K562 (cell line): ENCODE measurements around the gene CREG1. TPM values are rescaled to one million over a fixed set of nuclear protein-coding genes. Genes with fewer than 3 reads are reported as not detected.
A peak's percentile ranks its signal among the peaks of the same experiment; 100 is the strongest.

Source experiments
- ARNT ChIP-seq, 2 experiments: fragments of 450-650 bp; IDR thresholded peaks; 2 replicates each; pipeline ENCODE4 v1.6.1; 2016; ENCODE audit warnings: mild to moderate bottlenecking in 1 of 2
- ATF3 ChIP-seq, 2 experiments: fragments of 450-650 bp in 1 of 2; sonication (generic) in 1 of 2; formaldehyde crosslinking in 1 of 2; IDR thresholded peaks in 1 of 2; conservative IDR thresholded peaks in 1 of 2; 2 replicates each; pipeline versions ENCODE4 v1.6.1 to v1.8.1; 2016 to 2023; ENCODE audit warnings: mild to moderate bottlenecking in 2 of 2, moderate library complexity in 2 of 2, inconsistent platforms in 1 of 2, missing genetic modification reagents in 1 of 2
- BACH1 ChIP-seq: fragments of 200-800 bp; sonication (Bioruptor generic); IDR thresholded peaks from 2 replicates; pipeline ENCODE4 v1.6.1; 2016; ENCODE audit warnings: missing genetic modification characterization, missing compliant biosample characterization
- CEBPB ChIP-seq: fragments of 450-650 bp; IDR thresholded peaks from 2 replicates; pipeline ENCODE4 v1.6.1; 2016; ENCODE audit warnings: missing genetic modification characterization, missing compliant biosample characterization
- CREM ChIP-seq: IDR thresholded peaks from 2 replicates; pipeline ENCODE4 v1.6.1; 2014; ENCODE audit warnings: antibody characterized with exemption, low read depth
- CTBP1 ChIP-seq: fragments of 450-650 bp; IDR thresholded peaks from 2 replicates; pipeline ENCODE4 v1.6.1; 2016; ENCODE audit warnings: borderline replicate concordance
- DMBX1 ChIP-seq: fragments of 250-450 bp; sonication (Bioruptor Pico); IDR thresholded peaks from 2 replicates; pipeline ENCODE4 v1.8.0; 2022; ENCODE audit warnings: inconsistent platforms, mild to moderate bottlenecking, moderate library complexity, borderline replicate concordance
- ETV6 ChIP-seq, 3 experiments: fragments of 150-350 bp in 1 of 3; sonication (generic) in 1 of 3; formaldehyde crosslinking in 1 of 3; IDR thresholded peaks; 2 replicates each; pipeline versions ENCODE4 v1.6.1 to v1.8.0; 2014 to 2022; ENCODE audit warnings: borderline replicate concordance in 2 of 3, low read depth in 2 of 3, antibody characterized with exemption in 1 of 3, low read length in 1 of 3, mild to moderate bottlenecking in 1 of 3, missing genetic modification reagents in 1 of 3
- HDAC2 ChIP-seq: fragments of 450-650 bp; IDR thresholded peaks from 2 replicates; pipeline ENCODE4 v1.6.1; 2016; ENCODE audit warnings: mild to moderate bottlenecking
- PKNOX1 ChIP-seq: fragments of 450-650 bp; IDR thresholded peaks from 2 replicates; pipeline ENCODE4 v1.6.1; 2016
- POLR2G ChIP-seq: fragments of 200-400 bp; formaldehyde crosslinking; IDR thresholded peaks from 2 replicates; pipeline ENCODE4 v1.6.1; 2017; ENCODE audit warnings: low read depth, mild to moderate bottlenecking, antibody characterized with exemption, low read length, moderate library complexity
- POU5F1 ChIP-seq: fragments of 150-350 bp; IDR thresholded peaks from 2 replicates; pipeline ENCODE4 v1.6.1; 2014; ENCODE audit warnings: borderline replicate concordance, low read length, low read depth, mild to moderate bottlenecking; ENCODE audit not compliant: partially characterized antibody
- PRPF4 ChIP-seq: fragments of 200-400 bp; formaldehyde crosslinking; IDR thresholded peaks from one replicate; pipeline ENCODE4 v1.6.1; 2017; ENCODE audit warnings: low read length, low read depth, mild to moderate bottlenecking; ENCODE audit not compliant: insufficient read depth, poor library complexity, severe bottlenecking
- RB1 ChIP-seq: fragments of 450-650 bp; IDR thresholded peaks from 2 replicates; pipeline ENCODE4 v1.6.1; 2017; ENCODE audit warnings: low read depth, mild to moderate bottlenecking
- SMAD1 ChIP-seq: fragments of 150-350 bp; IDR thresholded peaks from 2 replicates; pipeline ENCODE4 v1.6.1; 2014; ENCODE audit warnings: low read length, low read depth; ENCODE audit not compliant: partially characterized antibody
- SRSF7 ChIP-seq: fragments of 200-400 bp; formaldehyde crosslinking; optimal IDR thresholded peaks from 2 replicates; pipeline ENCODE3; 2017; ENCODE audit warnings: mild to moderate bottlenecking, low read depth, low read length
- ZBTB17 ChIP-seq: fragments of 450-650 bp; formaldehyde crosslinking; IDR thresholded peaks from 2 replicates; pipeline ENCODE4 v1.4.0; 2020; ENCODE audit warnings: mild to moderate bottlenecking
- ZNF324 ChIP-seq: fragments of 250-450 bp; sonication (Bioruptor Pico); IDR thresholded peaks from 2 replicates; pipeline ENCODE4 v1.4.0; 2020; ENCODE audit warnings: mild to moderate bottlenecking
- ZNF592 ChIP-seq: fragments of 450-650 bp; IDR thresholded peaks from 2 replicates; pipeline ENCODE4 v1.6.1; 2017; ENCODE audit warnings: antibody characterized with exemption, mild to moderate bottlenecking
- polyA plus RNA-seq, 8 experiments: library from polyadenylated mRNA; depleted of rRNA in 4 of 8; stranded (reverse) in 5 of 8; unstranded in 3 of 8; fragments of >200 nt; fragmentation: Nextera tagmentation in 2 of 8; fragmentation: Illumina TruSeq in 1 of 8; extraction: Ambion mirVana in 2 of 8; extraction: Trizol in 1 of 8; gene quantifications; 2 replicates each; pipeline versions ENCODE4 v1.2.1 to v1.2.3, GENCODE V29; 2011 to 2014; ENCODE audit warnings: inconsistent platforms in 1 of 8, missing spikeins in 1 of 8
- total RNA-seq, 7 experiments: library from RNA; depleted of rRNA in 6 of 7; stranded (reverse); fragments of >200 nt in 6 of 7; fragmentation: Illumina TruSeq in 2 of 7; extraction: Trizol in 2 of 7; gene quantifications; 2 replicates each; pipeline versions ENCODE4 v1.2.1 to v1.2.3, GENCODE V29; 2011 to 2021; ENCODE audit warnings: low replicate concordance in 1 of 7
- TF ChIP-seq, protein P1 (sequence below): sonication (generic); formaldehyde crosslinking; IDR thresholded peaks from 2 replicates; pipeline ENCODE4 v1.8.1; 2022; ENCODE audit warnings: missing genetic modification reagents

CREG1 gene
- total and polyA plus RNA-seq, 9 of the 15 experiments (the other 6 are each of a cell fraction or from before 2014, with no cell fraction given), result 45.7 to 272 (median 161) TPM

DNA sequence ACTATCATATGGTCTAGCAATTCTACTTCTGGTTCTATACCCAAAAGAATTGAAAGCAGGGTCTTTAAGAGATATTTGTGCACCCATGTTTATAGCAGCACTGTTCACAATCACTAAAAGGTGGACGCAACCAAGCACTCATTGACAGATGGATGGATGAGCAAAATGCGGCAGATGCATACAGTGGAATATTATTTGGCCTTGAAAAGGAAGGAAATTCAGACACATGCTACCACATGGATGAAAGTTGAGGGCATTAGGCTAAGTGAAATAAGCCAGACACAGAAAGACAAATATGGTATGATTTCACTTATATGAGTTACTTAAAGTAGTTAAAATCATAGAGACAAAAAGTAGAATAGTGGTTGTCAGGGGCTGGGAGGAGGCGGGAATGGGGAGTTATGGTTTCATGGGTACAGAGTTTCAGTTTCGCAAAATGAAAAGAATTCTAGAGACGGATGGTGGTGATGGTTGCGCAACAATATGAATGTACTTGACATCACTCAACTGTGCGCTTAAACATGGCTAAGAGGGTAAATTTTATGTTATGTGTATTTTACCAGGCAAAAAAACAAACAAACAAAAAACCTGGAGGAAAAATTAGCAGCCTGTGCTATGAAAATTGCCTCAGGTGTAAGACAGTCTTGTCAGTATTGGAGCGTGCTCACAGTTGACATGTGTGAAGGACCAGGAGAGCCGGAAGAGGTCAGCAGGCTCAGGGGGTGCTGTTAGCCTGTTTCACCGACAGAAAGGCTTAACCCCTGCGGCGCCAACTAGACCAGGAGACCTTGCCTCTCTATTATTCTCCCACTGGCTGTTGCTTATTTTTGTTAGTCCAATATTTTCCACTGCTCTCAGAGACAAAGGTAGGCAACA is 61.7 kb downstream of the CREG1 start (continued):
- TF ChIP-seq ZNF592, result 0 out of 2 replicates have a peak, but pooled peaks have one; percentile 16
- TF ChIP-seq RB1, result no peak
- no peak for TF ChIP-seq CREM
- no peak for TF ChIP-seq ARNT (IDR thresholded peaks at IDR 0.05)
- TF ChIP-seq PKNOX1, result peak; percentile 15; the same call in 1 of the 2 replicates
- no peak for TF ChIP-seq HDAC2
- TF ChIP-seq DMBX1 (CRISPR knock-in tag), result no peak
- TF ChIP-seq ZNF324 (CRISPR knock-in tag), result no peak
- no peak for TF ChIP-seq ETV6 (IDR thresholded peaks at IDR 0.05; ENCODE audit: borderline replicate concordance in 1 of 2, low read depth in 2 of 2, low read length in 1 of 2)
- no peak for TF ChIP-seq ETV6 (CRISPR knock-in tag; IDR thresholded peaks at IDR 0.05; ENCODE audit: borderline replicate concordance)
- TF ChIP-seq ATF3 (IDR thresholded peaks at IDR 0.05), result peak; percentile 62
- no peak for TF ChIP-seq ATF3 (CRISPR knock-in tag; conservative IDR thresholded peaks at IDR 0.05)
- no peak for TF ChIP-seq CTBP1
- TF ChIP-seq POU5F1, result no peak
- no peak for TF ChIP-seq POLR2G
- TF ChIP-seq, protein P1, sequence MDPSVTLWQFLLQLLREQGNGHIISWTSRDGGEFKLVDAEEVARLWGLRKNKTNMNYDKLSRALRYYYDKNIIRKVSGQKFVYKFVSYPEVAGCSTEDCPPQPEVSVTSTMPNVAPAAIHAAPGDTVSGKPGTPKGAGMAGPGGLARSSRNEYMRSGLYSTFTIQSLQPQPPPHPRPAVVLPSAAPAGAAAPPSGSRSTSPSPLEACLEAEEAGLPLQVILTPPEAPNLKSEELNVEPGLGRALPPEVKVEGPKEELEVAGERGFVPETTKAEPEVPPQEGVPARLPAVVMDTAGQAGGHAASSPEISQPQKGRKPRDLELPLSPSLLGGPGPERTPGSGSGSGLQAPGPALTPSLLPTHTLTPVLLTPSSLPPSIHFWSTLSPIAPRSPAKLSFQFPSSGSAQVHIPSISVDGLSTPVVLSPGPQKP (CRISPR knock-in tag), result no peak
- TF ChIP-seq ZBTB17, result no peak
- no peak for TF ChIP-seq BACH1
- no peak for TF ChIP-seq PRPF4
- TF ChIP-seq CEBPB (tag), result peak; percentile 100
- TF ChIP-seq SRSF7, result no peak
- TF ChIP-seq SMAD1, result no peak
